Frontal cortex (tissue), 4 donors: ENCODE measurements around the gene PRSS21. TPM values are rescaled to one million over a fixed set of nuclear protein-coding genes. Genes with fewer than 3 reads are reported as not detected.

ENCODE experiments used
- DNase-seq, 2 donors: peaks; one replicate each; pipeline ENCODE4 v3.0.0; 2012; ENCODE audit warnings: low spot score in 2 of 2
- FAIRE-seq: peaks from 2 replicates; lab custom pipeline; 2012; peaks lifted over from hg19 to GRCh38; lab: Jason Lieb, UNC
- total RNA-seq: library from RNA; depleted of rRNA; stranded (reverse); fragments of >200 nt; gene quantifications from one replicate; pipeline ENCODE4 v1.2.3, GENCODE V29; 2014
- donor health status: control.
- donor health status: control.
- donor health status: control.

Gene PRSS21
- total RNA-seq, 1 donor from 2014 or later: not detected

DNA sequence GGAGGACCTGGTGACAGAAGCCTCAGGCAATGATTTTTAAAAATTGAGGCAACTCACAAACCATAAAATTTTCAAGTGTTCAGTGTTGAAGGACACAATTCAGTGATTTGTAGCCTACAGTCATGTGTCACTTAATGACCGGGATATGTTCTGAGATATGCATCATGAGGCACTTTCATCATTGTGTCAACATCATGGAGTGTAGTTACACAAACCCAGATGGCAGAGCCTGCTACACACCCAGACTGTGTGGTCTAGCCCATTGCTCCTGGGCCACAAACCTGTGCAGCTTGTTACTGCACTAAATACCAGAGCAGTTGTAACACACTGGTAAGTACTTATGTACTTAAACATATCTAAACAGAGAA, 17.2 kb upstream of the PRSS21 start:
- DNase-seq (no peak), FAIRE-seq (no peak)

GRCh38 chr16:2803545-2804195, 13.4 kb upstream of the PRSS21 start:
- no peak for FAIRE-seq

GRCh38 chr16:2804728-2805127, 12.3 kb upstream of the PRSS21 start:
- FAIRE-seq: no peak
- no peak for DNase-seq

More at GRCh38 chr16:2803545-2804195, 13.4 kb upstream of the PRSS21 start:
- no peak for DNase-seq

DNA sequence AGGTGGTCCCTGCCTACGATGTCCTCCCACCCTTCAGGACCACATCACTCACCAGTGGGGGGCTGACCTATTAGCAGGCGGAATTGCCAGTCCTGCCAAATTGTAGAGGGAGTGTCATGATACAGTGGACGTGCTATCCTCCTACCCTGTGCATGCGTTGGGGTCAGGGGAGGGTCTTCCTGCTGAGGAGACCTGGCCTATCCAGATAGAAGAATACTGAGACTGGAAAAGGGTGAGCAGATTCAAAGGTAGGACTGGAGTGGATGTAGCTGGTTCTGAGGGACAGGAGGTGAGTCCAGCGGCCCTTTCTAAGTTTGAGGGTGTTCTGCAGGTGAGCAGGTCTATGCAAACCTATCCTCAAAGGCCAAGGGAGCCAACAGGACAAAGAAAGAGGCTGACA, 10.8 kb upstream of the PRSS21 start:
- no peak for FAIRE-seq
- DNase-seq: no peak

DNA sequence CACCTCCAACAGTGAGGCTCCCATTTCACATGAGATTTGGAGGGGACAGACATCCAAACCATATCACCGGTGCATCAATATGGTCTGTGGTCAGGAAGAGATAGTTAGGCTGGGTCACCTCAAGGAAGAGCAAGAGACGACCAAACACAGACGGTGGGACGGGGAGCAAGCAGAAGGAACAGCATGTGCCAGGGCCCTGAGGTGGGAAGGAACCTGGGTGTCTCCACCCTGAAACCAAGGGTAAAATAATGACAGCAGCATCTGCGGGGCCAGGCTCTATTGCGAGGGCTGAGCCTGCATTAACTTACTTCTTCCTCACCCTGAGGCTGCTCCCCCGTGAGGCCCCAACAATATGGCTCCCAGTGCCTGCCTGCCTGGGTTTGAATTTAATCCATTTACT, 8.9 kb upstream of the PRSS21 start:
- FAIRE-seq: no peak
- no peak for DNase-seq

- DNase-seq (no peak), FAIRE-seq (no peak)
Observed at GRCh38 chr16:2809149-2809760, 7.8 kb upstream of the PRSS21 start.

DNA sequence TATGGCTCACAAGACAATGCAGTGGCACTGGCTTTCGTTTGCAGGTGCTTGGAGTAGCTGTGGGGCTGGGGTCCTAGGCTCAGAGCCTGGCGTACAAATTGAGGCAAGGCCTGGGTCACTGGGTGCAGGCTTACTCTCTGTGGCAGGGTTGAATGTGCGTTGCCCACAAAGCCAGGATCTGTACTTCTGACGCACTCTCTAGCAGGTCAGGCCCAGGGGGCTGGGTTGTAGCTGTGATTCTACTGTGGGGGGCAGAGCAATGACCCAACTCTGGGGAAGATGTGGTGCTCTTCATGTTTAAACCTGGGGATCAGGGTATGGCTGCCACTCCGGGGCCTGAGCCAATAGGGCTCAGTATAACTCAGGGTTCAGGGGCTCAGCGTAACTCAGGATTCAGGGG, 6.4 kb upstream of the PRSS21 start:
- DNase-seq (no peak), FAIRE-seq (no peak)

GRCh38 chr16:2811703-2812471, 5.2 kb upstream of the PRSS21 start:
- DNase-seq: no peak
- no peak for FAIRE-seq

- no peak for FAIRE-seq
- no peak for DNase-seq
Observed at GRCh38 chr16:2813771-2814221, 3.2 kb upstream of the PRSS21 start.

GRCh38 chr16:2814551-2815298, 2.3 kb upstream of the PRSS21 start:
- no peak for FAIRE-seq
- DNase-seq: no peak

GRCh38 chr16:2815299-2815771, 1.7 kb upstream of the PRSS21 start:
- no peak for FAIRE-seq
- no peak for DNase-seq

DNA sequence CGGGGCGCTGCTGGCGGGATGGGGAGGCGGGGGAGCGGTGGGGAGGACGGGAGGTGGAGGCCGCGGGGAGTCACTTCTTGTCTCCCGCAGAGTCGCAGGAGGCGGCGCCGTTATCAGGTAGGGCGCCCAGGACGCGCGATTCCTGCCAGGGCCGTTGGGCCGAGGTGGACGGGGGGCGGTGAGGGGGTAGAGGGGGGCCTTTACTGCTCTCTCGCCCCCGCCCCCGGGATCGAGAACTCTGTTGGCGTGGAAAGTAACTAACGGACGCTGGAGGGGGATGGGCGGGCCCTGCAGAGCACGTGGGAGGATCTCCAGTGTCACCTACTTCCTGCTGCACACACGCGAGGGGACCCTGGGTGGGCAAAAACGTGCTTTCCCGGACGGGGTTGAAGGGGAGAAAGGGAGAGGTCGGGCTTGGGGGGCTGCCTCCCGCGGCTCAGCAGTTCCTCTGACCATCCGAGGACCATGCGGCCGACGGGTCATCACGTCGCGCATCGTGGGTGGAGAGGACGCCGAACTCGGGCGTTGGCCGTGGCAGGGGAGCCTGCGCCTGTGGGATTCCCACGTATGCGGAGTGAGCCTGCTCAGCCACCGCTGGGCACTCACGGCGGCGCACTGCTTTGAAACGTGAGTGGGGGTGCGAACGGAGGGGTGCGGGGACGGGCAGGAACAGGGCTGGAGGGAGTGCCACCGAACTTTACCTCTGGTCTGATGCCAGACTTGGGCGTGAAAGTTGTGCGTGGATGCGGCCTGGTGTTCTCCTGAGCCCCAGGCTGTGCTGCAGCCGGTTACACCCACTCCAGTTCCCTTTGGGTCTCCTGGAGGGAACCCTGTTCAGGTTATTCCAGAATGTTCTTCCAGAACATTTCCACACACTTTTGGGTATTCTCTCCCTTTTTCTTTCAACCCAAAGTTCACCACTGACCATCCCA, 569 bp downstream of the PRSS21 start:
- no peak for FAIRE-seq

DNA sequence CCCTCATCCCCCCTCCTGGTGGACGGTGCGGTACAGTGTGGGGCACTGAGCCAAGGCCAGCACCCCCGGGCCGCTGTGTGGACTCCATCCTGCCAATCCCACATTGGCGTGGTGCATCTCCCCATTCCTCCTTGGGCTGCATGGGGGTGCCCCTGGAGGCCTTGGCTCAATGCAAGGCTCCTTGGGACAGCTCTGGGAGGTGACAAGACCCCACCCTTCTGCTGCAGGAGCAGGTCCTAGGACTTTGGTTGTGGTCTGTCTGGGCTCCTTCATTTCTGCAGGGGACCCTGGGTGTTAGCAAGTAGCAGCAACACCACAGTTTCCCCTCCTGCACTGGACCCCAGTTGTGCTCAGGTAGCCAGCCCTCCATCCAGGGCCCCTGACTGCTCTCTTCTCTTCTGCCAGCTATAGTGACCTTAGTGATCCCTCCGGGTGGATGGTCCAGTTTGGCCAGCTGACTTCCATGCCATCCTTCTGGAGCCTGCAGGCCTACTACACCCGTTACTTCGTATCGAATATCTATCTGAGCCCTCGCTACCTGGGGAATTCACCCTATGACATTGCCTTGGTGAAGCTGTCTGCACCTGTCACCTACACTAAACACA, 1.3 kb downstream of the PRSS21 start:
- no peak for FAIRE-seq
- DNase-seq: no peak

More for the DNA sequence above, 569 bp downstream of the PRSS21 start:
- DNase-seq: no peak

DNA sequence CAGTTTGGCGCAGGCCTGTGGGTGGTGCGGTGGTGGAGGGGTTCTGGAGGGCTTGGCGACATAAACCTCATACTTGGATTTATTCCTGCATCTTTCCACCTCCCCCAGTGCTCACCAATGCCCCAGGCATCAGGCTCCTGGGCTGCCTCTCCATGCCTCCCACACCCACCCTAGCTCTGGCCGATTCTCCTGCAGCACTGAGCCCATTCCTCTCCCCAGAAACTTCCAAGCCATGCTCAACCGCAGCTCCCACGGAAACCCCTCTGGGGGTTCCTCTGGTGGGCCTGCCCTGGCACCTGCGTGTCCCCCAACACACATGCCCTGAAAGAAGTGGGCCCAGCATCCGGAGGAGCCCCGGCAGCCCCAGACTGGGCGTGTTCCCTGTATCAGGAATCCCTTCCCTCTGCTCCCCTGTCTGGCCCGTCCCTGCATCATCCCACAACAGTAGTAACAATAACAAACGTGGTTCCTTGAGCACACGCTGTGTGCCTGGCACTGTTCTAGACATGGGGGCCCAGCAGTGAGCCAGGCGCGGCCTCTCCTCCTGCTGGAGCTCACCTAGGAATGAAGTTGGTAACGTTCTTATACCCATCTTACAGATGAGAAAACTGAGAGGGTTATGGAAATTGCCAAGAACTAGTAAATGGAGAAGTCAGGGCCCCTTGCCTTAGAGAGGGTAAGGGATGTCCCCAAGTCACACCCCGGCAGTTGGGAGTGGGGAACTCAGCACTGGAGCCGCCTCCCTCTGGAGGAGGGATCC, 2.3 kb downstream of the PRSS21 start:
- FAIRE-seq (no peak), DNase-seq (no peak)

- no peak for DNase-seq
- no peak for FAIRE-seq
Observed at GRCh38 chr16:2819939-2820835, 3.1 kb downstream of the PRSS21 start.

- no peak for FAIRE-seq
- no peak for DNase-seq
Observed at GRCh38 chr16:2820836-2821486, 3.9 kb downstream of the PRSS21 start.
